GM23248 (cell line): ENCODE results near the gene PRKACB.

Source experiments
- EZH2 ChIP-seq: fragments of 200-600 bp; sonication (generic); IDR thresholded peaks from 2 replicates; pipeline ENCODE4 v1.6.1; 2018; ENCODE audit warnings: antibody characterized with exemption, mild to moderate bottlenecking; ENCODE audit not compliant: insufficient read depth, poor library complexity, severe bottlenecking
- EZH2phosphoT487 ChIP-seq: fragments of 200-600 bp; sonication (generic); IDR thresholded peaks from 2 replicates; pipeline ENCODE4 v1.6.1; 2018; ENCODE audit warnings: antibody characterized with exemption, moderate library complexity, mild to moderate bottlenecking, low read depth; ENCODE audit not compliant: insufficient read depth

DNA sequence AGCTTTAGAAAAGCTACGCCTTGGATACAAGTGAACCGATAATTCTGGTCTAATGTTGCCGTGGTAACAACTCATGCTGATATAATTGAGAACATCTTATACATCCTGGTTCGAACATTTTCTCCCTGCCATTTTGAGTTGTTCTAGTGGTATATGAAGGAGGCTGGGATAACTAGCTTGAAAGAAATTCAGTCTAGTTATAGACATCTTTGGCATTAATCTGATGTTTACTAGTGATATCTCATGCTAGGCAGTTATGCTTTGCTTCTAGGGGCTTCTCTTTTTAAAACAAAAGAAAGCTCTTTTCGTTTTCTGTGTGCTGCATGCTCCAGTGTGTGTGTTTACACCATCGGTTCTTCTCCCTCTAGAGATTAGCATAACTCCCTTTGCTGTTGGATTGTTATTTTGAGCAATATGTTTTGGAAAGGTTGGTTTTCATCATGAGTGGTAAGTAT, 20.5 kb downstream of the PRKACB start:
- TF ChIP-seq EZH2 (no peak), EZH2phosphoT487 (no peak)
